NCI-H2196 treated with DMSO at 0.1 percent for 48 hours (cell line): ENCODE results near the gene OIT3.

Experiments
- DNase-seq: peaks from one replicate; lab custom pipeline; 2025; ENCODE audit not compliant: unreplicated experiment; lab: John Stamatoyannopoulos, UW

OIT3 gene

GRCh38 chr10:72893136-72893798 is at the start of gene OIT3:
Gene OIT3, plus strand, starts transcription at chr10:72893739. Its CDS starts 60 bp downstream, at chr10:72893799.
- no peak for DNase-seq

GRCh38 chr10:72846238-72846637 is 47.3 kb upstream of the OIT3 start:
- no peak for DNase-seq

- DNase-seq, result no peak
These were observed 45.9 kb upstream of the OIT3 start for GRCh38 chr10:72847681-72848080.

- no peak for DNase-seq
These were observed 42.7 kb upstream of the OIT3 start for GRCh38 chr10:72850861-72851260.

DNA sequence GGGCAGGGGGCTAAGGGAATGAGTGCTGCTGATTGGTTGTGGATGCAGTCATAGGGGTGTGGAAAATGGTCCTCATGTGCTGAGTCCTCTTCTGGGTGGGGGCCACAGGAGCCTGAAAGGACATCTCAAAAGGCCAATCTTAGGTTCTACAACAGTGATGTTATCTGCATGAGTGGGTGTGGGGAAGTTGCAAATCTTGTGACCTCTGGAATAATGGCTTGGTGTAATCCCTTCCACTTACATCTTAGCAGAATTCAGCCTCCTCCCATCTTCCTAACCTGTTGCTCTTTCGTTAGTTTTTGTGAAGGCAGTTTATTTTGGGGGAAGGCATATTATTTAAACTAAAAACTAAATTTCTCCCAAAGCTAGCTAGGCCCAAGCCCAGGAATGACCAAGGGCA is 42.0 kb upstream of the OIT3 start:
- DNase-seq, result no peak

- DNase-seq, result no peak
These were observed 41.0 kb upstream of the OIT3 start for GRCh38 chr10:72852508-72852907.

DNA sequence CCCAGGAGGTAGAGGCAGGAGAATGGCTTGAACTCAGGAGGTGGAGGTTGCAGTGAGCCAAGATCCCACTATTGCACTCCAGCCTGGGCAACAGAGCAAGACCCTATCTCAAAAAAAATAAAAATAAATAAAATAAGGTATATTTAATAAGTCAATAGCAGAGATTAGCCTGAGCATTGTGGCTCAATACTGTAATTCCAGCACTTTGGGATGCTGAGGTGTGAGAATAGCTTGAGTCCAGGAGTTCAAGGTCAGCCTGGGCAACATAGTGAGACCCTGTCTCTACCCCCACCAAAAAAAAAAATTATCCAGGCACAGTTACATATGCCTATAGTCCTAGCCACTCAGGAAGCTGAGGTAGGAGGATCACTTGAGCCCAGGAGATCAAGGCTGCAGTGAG is 38.4 kb upstream of the OIT3 start:
- no peak for DNase-seq

DNA sequence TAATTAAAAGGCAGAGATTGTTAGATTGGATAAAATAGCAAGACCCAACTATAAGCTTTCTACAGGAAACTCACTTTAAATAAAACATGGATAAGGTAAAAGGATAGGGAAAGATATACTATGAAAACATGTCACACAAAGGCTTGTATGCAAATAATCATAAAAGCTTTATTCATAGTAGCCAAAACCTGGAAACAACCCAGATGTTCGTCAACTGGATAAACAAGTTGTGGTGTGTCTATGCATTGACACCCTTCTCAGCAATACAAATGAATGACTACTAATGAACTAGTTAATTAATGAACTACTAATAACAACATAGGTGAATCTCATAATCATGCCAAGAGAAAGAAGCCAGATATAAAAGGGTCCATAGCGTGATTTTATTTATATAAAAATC is 37.7 kb upstream of the OIT3 start:
- DNase-seq, result no peak

DNA sequence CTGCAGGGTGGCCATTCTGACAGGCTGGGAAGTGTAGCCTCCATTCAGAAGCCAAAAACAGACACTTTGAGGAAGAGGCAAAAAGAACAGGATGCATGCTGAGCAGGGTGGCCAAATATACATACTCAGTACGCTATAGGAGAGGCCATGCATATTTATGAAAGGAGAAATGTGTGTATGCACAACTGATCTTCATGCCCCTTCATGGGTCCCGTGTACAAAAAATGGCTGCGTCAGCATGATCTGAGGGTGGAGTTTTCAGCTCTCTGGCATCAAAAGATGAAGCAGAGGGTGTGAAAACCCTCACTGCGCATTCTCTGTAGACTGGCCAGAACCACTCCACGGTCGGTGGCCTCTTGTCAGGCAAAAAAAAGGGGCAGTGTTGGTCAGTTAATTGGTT is 35.5 kb upstream of the OIT3 start:
- DNase-seq, result no peak

DNA sequence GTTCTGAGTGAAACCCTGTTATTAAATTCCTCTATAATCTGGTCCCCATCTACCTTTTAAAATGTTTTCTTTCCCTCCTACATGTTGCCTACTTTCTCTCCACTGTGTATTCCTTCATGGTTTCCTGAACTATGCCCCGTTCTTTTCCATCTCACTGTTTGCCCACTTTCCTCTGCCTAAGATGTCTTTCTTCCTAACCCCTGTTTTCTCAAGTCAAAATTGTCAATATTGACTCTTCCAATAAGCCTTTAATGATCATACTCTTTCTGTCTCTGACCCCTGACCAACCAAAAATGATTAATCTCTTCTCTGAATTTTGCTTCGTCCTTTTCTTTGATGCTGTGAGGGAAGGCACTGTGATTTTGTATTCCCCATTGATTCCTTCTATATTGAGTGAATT is 30.6 kb upstream of the OIT3 start:
- no peak for DNase-seq

DNA sequence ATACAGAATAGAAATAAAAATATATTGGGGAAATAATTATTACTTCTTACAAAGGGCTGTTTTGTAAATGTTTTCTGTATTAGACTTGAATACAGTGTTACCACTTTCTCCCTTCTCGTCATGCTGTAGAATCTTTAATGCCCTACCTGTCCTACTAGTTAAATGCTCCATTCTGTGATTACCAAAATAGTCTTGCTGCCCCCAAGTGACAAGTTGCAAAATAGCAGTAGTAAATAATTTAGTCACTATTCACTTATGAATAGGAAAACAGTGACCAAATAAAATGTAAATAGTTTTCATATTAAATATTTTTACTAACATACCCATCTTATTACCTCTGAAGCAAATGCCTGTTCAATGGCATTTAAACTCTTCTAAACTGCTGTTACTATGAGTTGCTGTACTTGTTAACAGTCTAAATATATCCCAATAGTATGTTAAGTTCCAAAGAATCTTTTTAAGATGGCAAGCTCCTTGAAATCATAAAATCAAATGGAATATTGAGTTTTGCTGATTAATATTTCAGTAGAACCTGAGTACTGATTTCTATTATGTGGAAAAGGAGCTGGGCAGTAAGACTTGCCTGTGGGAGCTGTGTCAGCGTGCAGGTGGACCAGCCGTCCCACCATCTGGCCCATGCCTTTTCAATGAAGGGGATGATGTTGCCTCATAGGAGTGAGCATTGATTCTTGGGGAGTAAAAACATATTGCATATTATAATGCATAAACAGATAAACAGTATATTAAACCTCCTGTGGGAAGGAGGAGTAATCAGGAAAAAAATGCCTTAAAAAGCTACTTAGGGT is 18.1 kb upstream of the OIT3 start:
- DNase-seq, result peak; percentile 9

GRCh38 chr10:72879245-72879644 is 14.3 kb upstream of the OIT3 start:
- DNase-seq, result no peak

GRCh38 chr10:72881291-72881690 is 12.2 kb upstream of the OIT3 start:
- DNase-seq, result no peak

DNA sequence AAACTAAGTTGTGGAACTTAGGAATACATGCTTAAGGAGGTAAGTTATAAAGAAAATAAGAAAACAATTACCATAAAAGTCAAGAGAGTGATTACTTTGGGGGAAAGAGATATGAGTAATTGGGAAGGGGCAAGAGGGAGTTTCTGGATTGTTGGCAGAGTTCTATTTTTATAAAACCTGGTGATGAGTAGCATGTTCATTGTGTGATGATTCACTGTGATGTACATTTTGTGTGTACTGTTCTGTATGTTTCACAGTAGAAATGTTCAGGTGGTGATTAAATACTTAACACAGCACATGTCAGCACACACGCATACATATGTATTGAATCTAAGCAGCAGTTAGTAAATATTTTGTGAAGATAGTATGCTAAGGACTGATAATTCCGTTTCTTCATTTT is 9.7 kb upstream of the OIT3 start:
- DNase-seq, result no peak

DNA sequence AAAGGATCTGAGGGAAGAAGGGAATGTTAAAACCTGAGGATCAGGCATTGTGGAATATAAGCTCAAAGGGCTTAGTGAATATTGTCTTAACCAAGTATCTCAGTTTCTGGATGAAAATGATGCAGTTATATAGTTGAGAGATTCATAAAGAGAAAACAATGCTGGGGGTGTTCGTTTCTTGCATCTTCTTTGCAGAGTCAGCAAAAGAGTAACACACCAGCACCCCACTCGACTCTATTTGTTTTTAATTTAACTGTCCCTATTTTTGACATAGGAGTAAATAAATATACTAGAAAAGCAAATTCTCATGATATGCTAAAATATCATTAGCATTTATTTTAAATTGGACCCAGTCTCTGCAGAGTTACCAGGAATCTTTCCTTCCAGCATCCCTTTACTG is 7.6 kb upstream of the OIT3 start:
- no peak for DNase-seq

- DNase-seq, result no peak
These were observed 6.9 kb upstream of the OIT3 start for GRCh38 chr10:72886621-72887020.

GRCh38 chr10:72887043-72887442 is 6.5 kb upstream of the OIT3 start:
- DNase-seq, result no peak

DNA sequence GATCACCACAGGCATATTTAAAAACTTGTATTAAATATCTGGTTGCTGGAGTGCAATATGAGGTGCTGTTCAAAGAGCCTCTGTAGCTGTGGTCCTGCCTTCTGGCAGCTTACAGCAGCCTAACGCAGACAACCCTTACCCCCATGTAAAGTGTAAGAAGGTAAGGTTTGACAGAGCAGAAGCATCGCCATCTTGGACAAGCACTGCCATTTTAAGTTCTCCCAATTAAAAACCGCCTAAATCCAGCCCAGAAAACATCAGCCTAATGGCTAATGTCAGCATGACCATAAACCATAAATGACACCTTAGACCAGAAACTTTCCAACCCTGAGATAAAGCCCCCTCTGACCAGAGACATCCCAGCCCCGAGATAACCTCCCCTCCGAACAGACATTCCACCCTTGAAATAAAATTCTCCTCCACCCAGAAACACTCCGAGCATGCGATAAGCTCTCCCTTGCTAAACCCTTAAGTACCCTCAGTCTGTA is 5.3 kb upstream of the OIT3 start:
- no peak for DNase-seq

GRCh38 chr10:72889391-72889831 is 4.1 kb upstream of the OIT3 start:
- DNase-seq, result peak; percentile 34

GRCh38 chr10:72890086-72890485 is 3.5 kb upstream of the OIT3 start:
- no peak for DNase-seq

- no peak for DNase-seq
These were observed 1.8 kb downstream of the OIT3 start for GRCh38 chr10:72895236-72895850.

GRCh38 chr10:72898616-72899015 is 5.1 kb downstream of the OIT3 start:
- DNase-seq, result no peak
